H9 (cell line): ENCODE measurements around the gene DICER1. TPM values are rescaled to one million over a fixed set of nuclear protein-coding genes. Genes with fewer than 3 reads are reported as not detected.

Source experiments
- DNase-seq: peaks from one replicate; pipeline ENCODE4 v3.0.0-alpha.2; 2017
- H2AFZ ChIP-seq: one replicate; pipeline ENCODE4 v1.6.1; 2013; ENCODE audit warnings: mild to moderate bottlenecking, low read length, control low read depth, moderate library complexity
- H2AK5ac ChIP-seq: 2 replicates; pipeline ENCODE4 v1.6.1; 2013; ENCODE audit warnings: low read length, control low read depth, mixed read lengths; ENCODE audit not compliant: insufficient read length
- H2BK120ac ChIP-seq: one replicate; pipeline ENCODE4 v1.6.1; 2013; ENCODE audit warnings: low read depth, mild to moderate bottlenecking, low read length, control low read depth, inconsistent platforms; ENCODE audit not compliant: poor library complexity, severe bottlenecking
- H2BK12ac ChIP-seq: 2 replicates; pipeline ENCODE4 v1.6.1; 2013; ENCODE audit warnings: low read length, control low read depth, mixed read lengths, low read depth; ENCODE audit not compliant: insufficient read length
- H2BK15ac ChIP-seq: 2 replicates; pipeline ENCODE4 v1.6.1; 2013; ENCODE audit warnings: low read depth, low read length, control low read depth
- H2BK20ac ChIP-seq: one replicate; pipeline ENCODE4 v1.6.1; 2013; ENCODE audit warnings: low read depth, mild to moderate bottlenecking, low read length, control low read depth, inconsistent platforms; ENCODE audit not compliant: poor library complexity, severe bottlenecking
- H2BK5ac ChIP-seq: 2 replicates; pipeline ENCODE4 v1.6.1; 2013; ENCODE audit warnings: low read length, control low read depth, mixed read lengths; ENCODE audit not compliant: insufficient read length
- H3K14ac ChIP-seq: 2 replicates; pipeline ENCODE4 v1.6.1; 2013; ENCODE audit warnings: low read length, control low read depth; ENCODE audit not compliant: insufficient read depth
- H3K18ac ChIP-seq: 2 replicates; pipeline ENCODE4 v1.6.1; 2013; ENCODE audit warnings: low read depth, mild to moderate bottlenecking, mixed read lengths, low read length, control low read depth; ENCODE audit not compliant: insufficient read length
- H3K23ac ChIP-seq: 2 replicates; pipeline ENCODE4 v1.6.1; 2013; ENCODE audit warnings: low read length, control low read depth, mixed read lengths, low read depth; ENCODE audit not compliant: insufficient read length
- H3K23me2 ChIP-seq: 2 replicates; pipeline ENCODE4 v1.6.1; 2013; ENCODE audit warnings: low read depth, mild to moderate bottlenecking, mixed read lengths, low read length, control low read depth; ENCODE audit not compliant: insufficient read length, poor library complexity, severe bottlenecking
- H3K27ac ChIP-seq: 2 replicates; pipeline ENCODE4 v1.5.1; 2013; ENCODE audit warnings: low read length, control low read depth, mixed read lengths, low read depth; ENCODE audit not compliant: insufficient read length
- H3K27me3 ChIP-seq: 2 replicates; pipeline ENCODE4 v1.6.1; 2013; ENCODE audit warnings: low read length, control low read depth, inconsistent platforms; ENCODE audit not compliant: insufficient read depth
- H3K4ac ChIP-seq: 2 replicates; pipeline ENCODE4 v1.6.1; 2013; ENCODE audit warnings: low read depth, mild to moderate bottlenecking, control low read depth, inconsistent platforms, low read length, moderate library complexity
- H3K4me1 ChIP-seq: 2 replicates; pipeline ENCODE4 v1.6.1; 2013; ENCODE audit warnings: low read length, control low read depth, inconsistent platforms; ENCODE audit not compliant: insufficient read depth
- H3K4me2 ChIP-seq: 2 replicates; pipeline ENCODE4 v1.6.1; 2013; ENCODE audit warnings: low read length, control low read depth, mixed read lengths; ENCODE audit not compliant: insufficient read length, insufficient read depth
- H3K56ac ChIP-seq: 2 replicates; pipeline ENCODE4 v1.6.1; 2013; ENCODE audit warnings: low read depth, mild to moderate bottlenecking, mixed read lengths, low read length, control low read depth; ENCODE audit not compliant: insufficient read length
- H3K79me1 ChIP-seq: 2 replicates; pipeline ENCODE4 v1.6.1; 2013; ENCODE audit warnings: low read depth, mild to moderate bottlenecking, moderate library complexity, low read length, control low read depth, inconsistent platforms; ENCODE audit not compliant: insufficient read depth, poor library complexity, severe bottlenecking
- H3K79me2 ChIP-seq: 2 replicates; pipeline ENCODE4 v1.6.1; 2013; ENCODE audit warnings: low read length, control low read depth, inconsistent platforms; ENCODE audit not compliant: insufficient read depth
- H3K9ac ChIP-seq: 2 replicates; pipeline ENCODE4 v1.6.1; 2013; ENCODE audit warnings: low read length, control low read depth, mixed read lengths; ENCODE audit not compliant: insufficient read length; ENCODE audit errors: extremely low read depth
- H3K9me3 ChIP-seq: one replicate; pipeline ENCODE4 v1.6.1; 2013; ENCODE audit warnings: low read depth, low read length, inconsistent platforms; ENCODE audit not compliant: control insufficient read depth
- H3T11ph ChIP-seq: one replicate; pipeline ENCODE4 v1.6.1; 2013; ENCODE audit warnings: mild to moderate bottlenecking, low read length, control low read depth, inconsistent platforms
- H4K20me1 ChIP-seq: one replicate; pipeline ENCODE4 v1.6.1; 2013; ENCODE audit not compliant: control insufficient read depth, insufficient read length, insufficient read depth
- H4K5ac ChIP-seq: 2 replicates; pipeline ENCODE4 v1.6.1; 2013; ENCODE audit warnings: low read depth, mild to moderate bottlenecking, mixed read lengths, low read length, control low read depth; ENCODE audit not compliant: insufficient read length
- H4K8ac ChIP-seq: replicated peaks from 2 replicates; pipeline ENCODE4 v1.6.1; 2013; ENCODE audit warnings: low read length, control low read depth, mixed read lengths, low read depth; ENCODE audit not compliant: insufficient read length
- H4K91ac ChIP-seq: 2 replicates; pipeline ENCODE4 v1.6.1; 2013; ENCODE audit warnings: low read depth, mild to moderate bottlenecking, moderate library complexity, mixed read lengths, low read length, control low read depth; ENCODE audit not compliant: insufficient read length
- H3K27ac Mint-ChIP-seq, 3 experiments: 2 replicates in 2 of 3; 3 replicates in 1 of 3; pipeline ENCODE4 v1.8.0; 2020 to 2021; ENCODE audit warnings: mixed read lengths in 3 of 3, mild to moderate bottlenecking in 1 of 3, moderate library complexity in 1 of 3
- H3K27me3 Mint-ChIP-seq: 2 replicates; pipeline ENCODE4 v1.8.0; 2021; ENCODE audit warnings: low read depth, mild to moderate bottlenecking, moderate library complexity, mixed read lengths
- H3K36me3 Mint-ChIP-seq, 3 experiments: 2 replicates in 2 of 3; 3 replicates in 1 of 3; pipeline ENCODE4 v1.8.0; 2020 to 2021; ENCODE audit warnings: low read depth in 3 of 3, mixed read lengths in 3 of 3; ENCODE audit not compliant: insufficient read depth in 1 of 3
- H3K4me1 Mint-ChIP-seq, 2 experiments: 2 replicates each; pipeline ENCODE4 v1.8.0; 2020; ENCODE audit warnings: mixed read lengths in 2 of 2
- H3K4me3 Mint-ChIP-seq, 2 experiments: 2 replicates in 1 of 2; 3 replicates in 1 of 2; pipeline ENCODE4 v1.8.0; 2020 to 2021; ENCODE audit warnings: mild to moderate bottlenecking in 2 of 2, mixed read lengths in 2 of 2, moderate library complexity in 1 of 2
- H3K9me3 Mint-ChIP-seq, 2 experiments: 2 replicates in 1 of 2; 3 replicates in 1 of 2; pipeline ENCODE4 v1.8.0; 2020; ENCODE audit warnings: mild to moderate bottlenecking in 2 of 2, mixed read lengths in 2 of 2, moderate library complexity in 1 of 2
- WGBS: extraction: QIAGEN DNeasy Blood & Tissue Kit; methylation state at CpG from one replicate; pipeline ENCODE4 v1.1.7; 2013; ENCODE audit warnings: missing lambda C conversion rate, low lambda C conversion rate, mixed read lengths; ENCODE audit not compliant: insufficient read length; ENCODE audit errors: extremely low coverage; 5-methylcytosine and 5-hydroxymethylcytosine counted together
- total RNA-seq: library from RNA; stranded (reverse); gene quantifications from 2 replicates; pipeline ENCODE4 v1.2.1, GENCODE V29; 2021
- TF ChIP-seq, protein P1 (sequence below): fragments of 200-600 bp; sonication (generic); conservative IDR thresholded peaks from 3 replicates; pipeline ENCODE4 v1.8.0; 2021; ENCODE audit warnings: antibody characterized with exemption, mild to moderate bottlenecking

DICER1 gene
- total RNA-seq, 1 experiment from 2014 or later, result 57.0 TPM

DNA sequence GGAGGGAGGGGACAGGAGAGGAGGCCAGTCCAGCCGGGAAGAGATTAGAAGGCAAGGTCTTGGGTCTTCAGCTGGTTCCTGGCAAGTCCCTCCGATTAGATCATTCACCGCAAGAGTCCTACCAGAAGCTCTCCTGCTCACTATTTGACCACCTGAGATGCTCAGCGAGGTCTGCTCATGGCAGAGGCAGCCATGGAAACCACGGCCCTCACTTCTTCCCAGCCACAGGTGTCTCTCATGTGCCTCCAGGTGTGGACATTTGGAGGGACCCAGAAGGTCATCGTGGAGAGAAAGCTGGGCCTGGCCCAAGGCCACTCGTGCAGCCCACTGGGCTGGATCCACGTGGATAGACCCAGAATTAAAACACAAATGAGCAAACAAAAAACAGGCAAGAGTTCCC lies 99.5 kb downstream of the DICER1 start:
- Histone ChIP-seq H3K4ac (no peak overlapping the region), H3K18ac (no peak overlapping the region), H2BK15ac (no peak overlapping the region), H3K9ac (no peak overlapping the region), H2AFZ (no peak overlapping the region), H3K27ac (no peak overlapping the region), H2BK5ac (no peak overlapping the region), H4K5ac (no peak overlapping the region), H3K4me1 (no peaks in the 10 kb centered on the region), H3K79me1 (no peaks in the 10 kb centered on the region), H4K91ac (no peak overlapping the region), H3K4me2 (no peak overlapping the region), H3K23ac (no peak overlapping the region), H2AK5ac (no peak overlapping the region), H4K8ac (no peak overlapping the region), H2BK12ac (no peak overlapping the region), H3K27me3 (no peaks in the 10 kb centered on the region), H4K20me1 (no peaks in the 10 kb centered on the region), H2BK120ac (no peak overlapping the region), H3K14ac (no peak overlapping the region), H3K9me3 (no peaks in the 10 kb centered on the region), H3K79me2 (no peaks in the 10 kb centered on the region), H3K23me2 (no peaks in the 10 kb centered on the region), H2BK20ac (no peak overlapping the region), H3K56ac (no peak overlapping the region), H3T11ph (no peak overlapping the region)
- DNase-seq, result no peak
- H3K9me3 Mint-ChIP-seq, result no peaks in the 10 kb centered on the region
- peaks cover 1% of the 10 kb centered on the region for H3K27me3 Mint-ChIP-seq
- TF ChIP-seq, protein P1, sequence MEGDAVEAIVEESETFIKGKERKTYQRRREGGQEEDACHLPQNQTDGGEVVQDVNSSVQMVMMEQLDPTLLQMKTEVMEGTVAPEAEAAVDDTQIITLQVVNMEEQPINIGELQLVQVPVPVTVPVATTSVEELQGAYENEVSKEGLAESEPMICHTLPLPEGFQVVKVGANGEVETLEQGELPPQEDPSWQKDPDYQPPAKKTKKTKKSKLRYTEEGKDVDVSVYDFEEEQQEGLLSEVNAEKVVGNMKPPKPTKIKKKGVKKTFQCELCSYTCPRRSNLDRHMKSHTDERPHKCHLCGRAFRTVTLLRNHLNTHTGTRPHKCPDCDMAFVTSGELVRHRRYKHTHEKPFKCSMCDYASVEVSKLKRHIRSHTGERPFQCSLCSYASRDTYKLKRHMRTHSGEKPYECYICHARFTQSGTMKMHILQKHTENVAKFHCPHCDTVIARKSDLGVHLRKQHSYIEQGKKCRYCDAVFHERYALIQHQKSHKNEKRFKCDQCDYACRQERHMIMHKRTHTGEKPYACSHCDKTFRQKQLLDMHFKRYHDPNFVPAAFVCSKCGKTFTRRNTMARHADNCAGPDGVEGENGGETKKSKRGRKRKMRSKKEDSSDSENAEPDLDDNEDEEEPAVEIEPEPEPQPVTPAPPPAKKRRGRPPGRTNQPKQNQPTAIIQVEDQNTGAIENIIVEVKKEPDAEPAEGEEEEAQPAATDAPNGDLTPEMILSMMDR, result no peak
- no peak overlapping the region for H3K27ac Mint-ChIP-seq
- H3K36me3 Mint-ChIP-seq, result no peaks in the 10 kb centered on the region
- H3K4me3 Mint-ChIP-seq, result no peak overlapping the region
- H3K4me1 Mint-ChIP-seq, result peaks cover 0 to 12% of the 10 kb centered on the region in 2 experiments; a peak in 2 of 4 replicates
- WGBS, result no CpG with 5 or more reads among the region's 8 CpGs
